HEK293T (cell line): Measurements from ENCODE around the gene DOK3.
"Not testable (repeated sequence)": the region's sequence is repeated elsewhere in the genome, so short reads cannot be mapped to it uniquely, and the experiment has no call there.

Experiments used
- CTCF ChIA-PET: fragments of 350-600 bp; formaldehyde crosslinking; extraction: SDS; loops from one replicate; lab custom pipeline; 2021; ENCODE audit warnings: antibody characterized with exemption, inconsistent platforms; lab: Yijun Ruan, JAX
- POLR2A ChIA-PET: fragments of 350-600 bp; formaldehyde crosslinking; extraction: SDS; loops from one replicate; lab custom pipeline; 2020; ENCODE audit warnings: antibody characterized with exemption, inconsistent platforms; lab: Yijun Ruan, JAX
- DNase-seq: peaks from one replicate; pipeline ENCODE4 v3.0.0; 2012; ENCODE audit warnings: mixed read lengths; ENCODE audit errors: extremely low spot score
- ARNT ChIP-seq: fragments of 450-650 bp; IDR thresholded peaks from 2 replicates; pipeline ENCODE4 v1.6.1; 2017; ENCODE audit warnings: mild to moderate bottlenecking
- BHLHE40 ChIP-seq: fragments of 450-650 bp; IDR thresholded peaks from 2 replicates; pipeline ENCODE4 v1.6.1; 2016; ENCODE audit warnings: mild to moderate bottlenecking, moderate library complexity, borderline replicate concordance
- CTBP1 ChIP-seq: fragments of 450-650 bp; IDR thresholded peaks from 2 replicates; pipeline ENCODE4 v1.6.1; 2016; ENCODE audit warnings: borderline replicate concordance
- ELF4 ChIP-seq: fragments of 450-650 bp; IDR thresholded peaks from 2 replicates; pipeline ENCODE4 v1.6.1; 2017; ENCODE audit warnings: antibody characterized with exemption
- FOXA1 ChIP-seq: fragments of 450-650 bp; IDR thresholded peaks from 2 replicates; pipeline ENCODE4 v1.6.1; 2016; ENCODE audit warnings: mild to moderate bottlenecking
- FOXK2 ChIP-seq: fragments of 450-650 bp; IDR thresholded peaks from 2 replicates; pipeline ENCODE4 v1.6.1; 2016; ENCODE audit warnings: mild to moderate bottlenecking
- FOXM1 ChIP-seq: fragments of 450-650 bp; IDR thresholded peaks from 2 replicates; pipeline ENCODE4 v1.6.1; 2017; ENCODE audit warnings: mild to moderate bottlenecking, borderline replicate concordance
- HDGF ChIP-seq: fragments of 450-650 bp; IDR thresholded peaks from 2 replicates; pipeline ENCODE4 v1.6.1; 2017; ENCODE audit warnings: antibody characterized with exemption, borderline replicate concordance
- L3MBTL2 ChIP-seq: fragments of 450-650 bp; conservative IDR thresholded peaks from 2 replicates; pipeline ENCODE4 v1.6.1; 2016; ENCODE audit warnings: mild to moderate bottlenecking
- LEF1 ChIP-seq: fragments of 450-650 bp; IDR thresholded peaks from 2 replicates; pipeline ENCODE4 v1.6.1; 2017; ENCODE audit warnings: mild to moderate bottlenecking, borderline replicate concordance
- NFRKB ChIP-seq: fragments of 450-650 bp; IDR thresholded peaks from 2 replicates; pipeline ENCODE4 v1.6.1; 2016; ENCODE audit warnings: mild to moderate bottlenecking, moderate library complexity
- SP1 ChIP-seq: fragments of 450-650 bp; IDR thresholded peaks from 2 replicates; pipeline ENCODE4 v1.6.1; 2017
- SUZ12 ChIP-seq: fragments of 450-650 bp; IDR thresholded peaks from 2 replicates; pipeline ENCODE4 v1.6.1; 2016; ENCODE audit warnings: mild to moderate bottlenecking
- TARDBP ChIP-seq: fragments of 450-650 bp; IDR thresholded peaks from 2 replicates; pipeline ENCODE4 v1.6.1; 2016
- ZNF384 ChIP-seq: fragments of 450-650 bp; IDR thresholded peaks from 2 replicates; pipeline ENCODE4 v1.6.1; 2016
- TF ChIP-seq, protein P1 (sequence below): fragments of 450-650 bp; IDR thresholded peaks from 2 replicates; pipeline ENCODE4 v1.6.1; 2016

Gene DOK3

DNA sequence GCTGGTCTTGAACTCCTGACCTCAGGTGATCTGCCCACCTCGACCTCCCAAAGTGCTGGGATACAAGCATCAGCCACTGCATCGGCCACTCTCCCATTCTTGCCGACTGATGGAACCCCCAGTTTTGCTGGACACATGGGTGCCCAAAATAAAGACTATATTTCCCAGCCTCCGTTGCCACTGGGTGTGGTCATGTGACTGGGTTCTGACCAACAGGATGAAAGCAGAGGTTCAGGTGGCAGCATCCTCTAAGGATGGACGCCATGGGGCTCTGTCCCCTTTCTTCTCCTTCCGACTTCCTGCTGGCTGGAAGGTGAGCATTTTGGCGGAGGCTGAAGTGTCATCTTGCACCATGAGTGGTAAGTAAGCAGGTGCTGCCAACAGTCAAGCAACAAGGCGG is 22.5 kb downstream of the DOK3 start:
- CTCF ChIA-PET: interaction anchor here (1.3 kb wide), 1 partner anchor 14 kb away, joined by 5 read pairs; no protein-coding TSS in a partner anchor
- POLR2A ChIA-PET: no interaction called here
- no peak for DNase-seq
- TF ChIP-seq LEF1: no peak

DNA sequence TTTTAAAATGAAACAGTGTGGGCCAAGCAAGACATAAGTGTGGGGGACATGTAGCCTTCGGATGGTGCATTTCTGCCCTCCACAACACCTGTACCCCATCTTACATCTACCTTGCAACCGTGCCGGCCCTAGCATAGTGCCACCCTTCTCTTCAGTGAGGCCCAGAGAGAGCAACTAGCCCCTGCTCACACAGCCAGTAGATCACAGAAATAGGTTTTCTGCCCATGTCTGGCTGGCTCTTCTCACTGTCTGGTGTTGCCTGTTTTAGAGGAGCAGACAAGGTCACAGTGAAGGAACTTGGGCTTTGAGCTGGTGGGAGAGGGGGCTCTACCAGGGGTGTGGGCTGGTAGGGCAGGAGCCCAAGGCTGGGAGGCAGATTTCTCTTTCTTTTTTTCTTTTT is 23.4 kb downstream of the DOK3 start:
- no peak for TF ChIP-seq SUZ12
- no peak for TF ChIP-seq TARDBP
- TF ChIP-seq SP1: no peak
- no peak for TF ChIP-seq FOXA1
- no peak for TF ChIP-seq ELF4
- TF ChIP-seq FOXK2: no peak
- no peak for TF ChIP-seq HDGF
- no peak for TF ChIP-seq LEF1
- no peak for TF ChIP-seq CTBP1
- TF ChIP-seq, protein P1, sequence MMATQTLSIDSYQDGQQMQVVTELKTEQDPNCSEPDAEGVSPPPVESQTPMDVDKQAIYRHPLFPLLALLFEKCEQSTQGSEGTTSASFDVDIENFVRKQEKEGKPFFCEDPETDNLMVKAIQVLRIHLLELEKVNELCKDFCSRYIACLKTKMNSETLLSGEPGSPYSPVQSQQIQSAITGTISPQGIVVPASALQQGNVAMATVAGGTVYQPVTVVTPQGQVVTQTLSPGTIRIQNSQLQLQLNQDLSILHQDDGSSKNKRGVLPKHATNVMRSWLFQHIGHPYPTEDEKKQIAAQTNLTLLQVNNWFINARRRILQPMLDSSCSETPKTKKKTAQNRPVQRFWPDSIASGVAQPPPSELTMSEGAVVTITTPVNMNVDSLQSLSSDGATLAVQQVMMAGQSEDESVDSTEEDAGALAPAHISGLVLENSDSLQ: no peak
- CTCF ChIA-PET: interaction anchor here (1.3 kb wide), 1 partner anchor 15 kb away, joined by 5 read pairs; no protein-coding TSS in a partner anchor
- POLR2A ChIA-PET: no interaction called here
- DNase-seq: no peak

DNA sequence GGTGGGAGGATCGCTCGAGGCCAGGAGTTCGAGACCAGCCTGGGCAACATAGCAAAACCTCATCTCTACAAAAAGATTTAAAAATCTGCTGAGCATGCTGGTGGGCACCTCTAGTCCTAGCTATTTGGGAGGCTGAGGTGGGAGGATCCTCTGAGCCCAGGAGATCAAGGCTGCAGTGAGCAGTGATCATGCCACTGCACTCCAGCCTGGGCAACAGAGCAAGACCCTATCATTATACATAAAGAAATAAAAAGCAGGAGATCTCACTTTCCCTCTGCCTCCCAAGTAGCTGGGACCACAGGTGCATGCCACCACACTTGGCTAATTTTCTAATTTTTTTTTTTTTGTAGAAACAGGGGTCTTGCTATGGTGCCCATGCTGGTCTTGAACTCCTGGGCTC is 23.9 kb downstream of the DOK3 start:
- POLR2A ChIA-PET: interaction anchor here (1.1 kb wide), 1 partner anchor 10 kb away, joined by 3 read pairs; no protein-coding TSS in a partner anchor
- CTCF ChIA-PET, DNase-seq: not testable (repeated sequence)

DNA sequence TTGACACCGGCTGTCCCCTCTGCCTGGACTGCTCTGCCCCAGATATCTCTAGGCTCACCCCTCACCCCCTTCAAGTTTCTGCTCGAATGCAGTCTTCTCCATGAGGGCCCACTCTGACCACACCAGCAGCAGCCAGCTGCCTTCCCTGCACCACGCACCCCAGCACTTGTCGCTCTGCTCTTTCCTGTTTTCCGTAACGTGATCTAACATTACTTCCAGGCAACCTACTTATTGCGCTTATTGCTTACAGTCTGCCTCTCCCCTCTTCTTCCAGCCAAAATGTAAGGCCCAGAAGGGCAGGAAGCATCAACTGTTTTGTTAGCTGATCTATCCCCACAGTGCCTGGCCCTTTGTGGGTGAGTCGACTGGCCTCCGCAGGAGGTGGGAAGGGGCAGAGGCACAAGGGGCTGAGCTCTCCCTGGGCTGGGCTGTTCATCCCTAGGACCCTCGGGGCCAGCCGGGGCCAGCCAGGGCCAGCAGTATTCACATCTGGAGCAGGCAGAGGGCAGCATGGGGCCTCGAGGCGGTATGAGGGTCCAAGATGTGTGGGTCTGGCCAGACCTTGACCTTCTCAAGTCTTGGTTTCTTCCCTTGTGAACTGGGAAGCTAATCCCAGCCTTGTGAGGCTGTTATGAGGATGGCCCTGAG is 24.6 kb downstream of the DOK3 start:
- DNase-seq: no peak
- ChIA-PET CTCF (no interaction called here), POLR2A (interaction anchor here (1.1 kb wide), 1 partner anchor 10 kb away, joined by 3 read pairs; no protein-coding TSS in a partner anchor)
- no peak for TF ChIP-seq TARDBP
- TF ChIP-seq ZNF384: no peak
- no peak for TF ChIP-seq FOXM1
- no peak for TF ChIP-seq SP1
- no peak for TF ChIP-seq L3MBTL2

DNA sequence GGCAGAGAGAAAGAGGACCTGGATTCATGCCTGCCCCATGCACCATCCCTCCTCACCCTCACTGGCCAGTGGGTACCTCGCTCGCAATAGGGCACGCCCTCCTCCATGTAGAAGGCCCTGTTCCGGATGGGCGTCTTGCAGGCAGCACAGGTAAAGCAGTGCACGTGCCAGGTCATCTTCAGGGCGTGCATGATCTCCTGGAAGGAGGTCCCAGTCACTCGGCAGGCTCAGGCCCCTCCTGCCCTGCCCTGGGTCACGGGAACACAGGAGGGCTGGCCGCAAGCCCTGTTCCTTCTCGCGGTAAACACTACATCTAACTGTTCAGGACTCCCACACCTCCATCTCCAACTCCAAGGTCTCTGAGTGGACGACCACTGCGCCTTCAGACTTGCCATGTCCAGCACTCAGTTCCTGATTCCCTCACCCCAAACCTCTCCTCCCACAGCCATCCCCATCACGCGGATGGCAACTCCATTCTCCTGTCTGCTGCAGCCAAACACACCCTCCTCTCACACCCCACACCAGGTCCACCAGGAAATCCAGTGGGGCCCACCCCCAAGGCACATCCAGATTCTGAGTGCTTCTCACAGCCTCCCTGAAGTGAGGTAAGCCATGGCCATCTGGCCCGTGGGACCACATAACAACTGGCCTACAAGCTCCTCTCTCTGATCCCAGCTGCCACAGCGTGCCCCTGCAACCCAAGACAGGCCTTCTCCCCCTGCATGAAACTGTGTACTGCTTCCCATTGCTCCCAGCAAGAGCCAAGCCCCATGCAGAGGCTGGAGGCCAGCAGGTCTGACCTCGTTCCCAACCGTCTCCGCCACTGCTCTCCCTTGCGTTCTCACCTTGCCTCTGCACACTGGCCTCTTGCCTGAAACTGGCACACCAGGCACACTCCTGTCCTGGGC is 25.4 kb downstream of the DOK3 start:
- POLR2A ChIA-PET: no interaction called here
- no peak for TF ChIP-seq HDGF
- DNase-seq: no peak
- CTCF ChIA-PET: no interaction called here

DNA sequence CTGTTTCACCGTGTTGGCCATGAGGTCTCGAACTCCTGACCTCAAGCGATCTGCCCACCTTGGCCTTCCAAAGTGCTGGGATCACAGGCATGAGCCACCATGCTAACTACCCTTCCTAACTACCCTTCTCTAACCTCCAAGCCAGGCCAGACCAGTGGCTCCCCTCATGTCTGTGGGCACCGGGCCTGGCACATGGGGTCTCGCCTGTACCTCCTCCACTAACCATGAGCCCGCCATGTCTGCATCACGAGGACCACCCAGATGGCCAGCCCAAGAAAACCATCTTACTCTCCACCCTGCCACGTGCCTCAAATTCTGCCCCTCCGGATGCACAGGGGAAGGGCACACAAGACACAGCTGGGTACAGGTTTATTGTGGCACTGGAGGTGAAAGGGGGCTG is 26.6 kb downstream of the DOK3 start:
- DNase-seq: no peak
- TF ChIP-seq FOXK2 (no peak), LEF1 (no peak), ARNT (no peak), FOXM1 (no peak), BHLHE40 (no peak), HDGF (no peak), SUZ12 (no peak), NFRKB (no peak), L3MBTL2 (no peak), FOXA1 (no peak), CTBP1 (no peak), ELF4 (no peak), SP1 (no peak), TARDBP (no peak), ZNF384 (no peak)
- TF ChIP-seq, protein P1: no peak
- ChIA-PET POLR2A (no interaction called here), CTCF (no interaction called here)

DNA sequence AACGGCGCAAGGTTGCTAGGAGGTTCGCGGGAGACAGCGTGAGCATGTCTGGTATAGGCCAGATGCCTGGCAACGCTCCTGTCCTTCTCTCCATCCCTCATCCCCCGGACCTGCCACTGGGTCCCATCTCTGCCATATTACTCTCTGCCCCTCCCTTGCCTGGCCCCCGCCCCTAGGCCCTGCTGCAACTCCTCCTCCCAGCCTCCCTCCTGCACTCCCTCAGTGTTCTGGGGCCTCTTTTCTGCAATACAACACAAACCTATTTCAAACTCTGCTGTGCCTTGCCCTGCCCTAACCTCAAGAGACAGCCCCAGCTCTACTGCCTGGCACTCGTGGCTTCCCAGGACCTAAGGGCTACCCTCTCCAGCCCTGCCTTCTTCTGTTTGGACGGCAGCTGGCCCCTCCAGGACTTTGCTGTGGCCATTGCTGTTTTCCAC is 27.2 kb downstream of the DOK3 start:
- TF ChIP-seq, protein P1: no peak
- TF ChIP-seq FOXK2 (no peak), ZNF384 (no peak), L3MBTL2 (no peak), BHLHE40 (no peak), LEF1 (no peak)
- ChIA-PET CTCF (no interaction called here), POLR2A (no interaction called here)
- no peak for DNase-seq
